Kidney (tissue), 14 donors: ENCODE measurements around the gene F10. TPM values are rescaled to one million over a fixed set of nuclear protein-coding genes. Genes with fewer than 3 reads are reported as not detected.
A peak's percentile ranks its signal among the peaks of the same experiment; 100 is the strongest.

Source experiments
- DNase-seq, 5 donors: peaks; one replicate each; pipeline ENCODE4 v3.0.0-alpha.2; 2013 to 2020
- FAIRE-seq: peaks from 2 replicates; lab custom pipeline; 2012; peaks lifted over from hg19 to GRCh38; lab: Jason Lieb, UNC
- H3K27ac ChIP-seq, 2 donors: one replicate each; pipeline ENCODE4 v1.7.0; 2013; ENCODE audit warnings: low read depth in 2 of 2, low read length in 2 of 2, inconsistent platforms in 1 of 2
- H3K27me3 ChIP-seq: one replicate; pipeline ENCODE4 v1.7.1; 2013; ENCODE audit warnings: low read length, inconsistent platforms; ENCODE audit not compliant: control insufficient read depth, insufficient read depth
- H3K36me3 ChIP-seq, 3 donors: one replicate each; pipeline versions ENCODE4 v1.7.0 to v1.7.1; 2013; ENCODE audit warnings: low read length in 3 of 3, control low read depth in 1 of 3, inconsistent platforms in 1 of 3; ENCODE audit not compliant: insufficient read depth in 3 of 3, control insufficient read depth in 2 of 3
- H3K4me1 ChIP-seq, 3 donors: one replicate each; pipeline versions ENCODE4 v1.7.0 to v1.7.1; 2013; ENCODE audit warnings: low read length in 3 of 3, inconsistent platforms in 1 of 3, low read depth in 1 of 3; ENCODE audit not compliant: control insufficient read depth in 2 of 3, insufficient read depth in 2 of 3
- H3K4me3 ChIP-seq, 3 donors: one replicate each; pipeline versions ENCODE4 v1.7.0 to v1.8.1; 2013; ENCODE audit warnings: low read length in 3 of 3, control low read depth in 1 of 3, inconsistent platforms in 1 of 3
- H3K9ac ChIP-seq, 3 donors: one replicate each; pipeline versions ENCODE4 v1.7.0 to v1.7.1; 2013; ENCODE audit warnings: low read length in 3 of 3, control low read depth in 1 of 3, inconsistent platforms in 1 of 3
- H3K9me3 ChIP-seq, 3 donors: one replicate each; pipeline versions ENCODE4 v1.7.0 to v1.7.1; 2013; ENCODE audit warnings: low read length in 3 of 3, control low read depth in 1 of 3, inconsistent platforms in 1 of 3; ENCODE audit not compliant: control insufficient read depth in 2 of 3, insufficient read depth in 1 of 3
- CTCF ChIP-seq: IDR thresholded peaks from 3 replicates; pipeline ENCODE4 v1.5.1; 2012; ENCODE audit warnings: mild to moderate bottlenecking, moderate library complexity, borderline replicate concordance; ENCODE audit not compliant: insufficient read depth; ENCODE audit errors: extremely low read depth
- intact Hi-C: fragments of 100-400 bp; cut with DNase I; formaldehyde crosslinking; loops from one replicate; pipeline ENCODE4 v1.11.1; 2022
- polyA plus RNA-seq: library from polyadenylated mRNA; stranded (reverse); fragments of 350-450 nt; fragmentation: Illumina TruSeq; extraction: RNeasy Lipid Tissue Mini Kit (QIAGEN cat#74804); gene quantifications from one replicate; pipeline ENCODE4 v1.2.3, GENCODE V29; 2014; ENCODE audit warnings: low read depth, low replicate concordance; ENCODE audit not compliant: insufficient read depth
- total RNA-seq: library from RNA; stranded (reverse); fragmentation: NEBNext Ultra II Directional; extraction: Animal tissue kit (Norgen Biotek cat#: 25700); gene quantifications from one replicate; pipeline ENCODE4 v1.2.1, GENCODE V29; 2021
- donor health status: control.
- donor health status: control.
- donor health status: control.
- donor health status: control.
- donor health status: control.
- donor health status: DM: yes; HTN: yes; CAD: no.
- donor health status: Normal renal cell carcinoma (clear cell type).

The F10 gene
- total and polyA plus RNA-seq, 2 donors from 2014 or later: 5.1 to 6.8 TPM

GRCh38 chr13:113080361-113080831, 42.2 kb upstream of the F10 start:
- H3K27ac ChIP-seq: no peak overlapping the region
- no peak overlapping the region for H3K9ac ChIP-seq
- H3K36me3 ChIP-seq: peaks cover 0 to 10% (median 5%) of the 10 kb centered on the region in 3 donors
- H3K9me3 ChIP-seq: no peaks in the 10 kb centered on the region
- H3K4me1 ChIP-seq: peaks cover 0 to 2% (median 0%) of the 10 kb centered on the region in 3 donors
- intact Hi-C loops: no loop called here
- no peak for FAIRE-seq
- peak in 1 of 5 donors; percentile 70 for DNase-seq
- no peak for TF ChIP-seq CTCF
- H3K27me3 ChIP-seq: no peaks in the 10 kb centered on the region
- H3K4me3 ChIP-seq: no peak overlapping the region

GRCh38 chr13:113080901-113081521, 41.6 kb upstream of the F10 start:
- no peak overlapping the region for H3K9ac ChIP-seq
- H3K27ac ChIP-seq: no peak overlapping the region
- DNase-seq (peak in 1 of 5 donors; percentile 61), FAIRE-seq (no peak)
- intact Hi-C loops: no loop called here
- TF ChIP-seq CTCF: no peak
- H3K4me1 ChIP-seq: peaks cover 0 to 2% (median 0%) of the 10 kb centered on the region in 3 donors
- no peaks in the 10 kb centered on the region for H3K27me3 ChIP-seq
- no peak overlapping the region for H3K4me3 ChIP-seq
- peaks cover 0 to 8% (median 5%) of the 10 kb centered on the region in 3 donors for H3K36me3 ChIP-seq
- H3K9me3 ChIP-seq: no peaks in the 10 kb centered on the region

- H3K27me3 ChIP-seq: no peaks in the 10 kb centered on the region
- TF ChIP-seq CTCF: no peak
- H3K4me1 ChIP-seq: peaks cover 0 to 2% (median 0%) of the 10 kb centered on the region in 3 donors
- DNase-seq (peak in 1 of 5 donors; percentile 67), FAIRE-seq (no peak)
- no peak overlapping the region for H3K27ac ChIP-seq
- intact Hi-C loops: no loop called here
- H3K36me3 ChIP-seq: peaks cover 0 to 16% (median 12%) of the 10 kb centered on the region in 3 donors
- no peaks in the 10 kb centered on the region for H3K9me3 ChIP-seq
- H3K4me3 ChIP-seq: no peak overlapping the region
- no peak overlapping the region for H3K9ac ChIP-seq
Observed at GRCh38 chr13:113082198-113083021, 40.2 kb upstream of the F10 start.
